Mesenchymal stem cell (in vitro differentiated cells and primary cell): ENCODE data around the gene LTC4S.

Experiments used
- DNase-seq: peaks from one replicate; pipeline ENCODE4 v3.0.0-alpha.2; 2013
- H2AFZ ChIP-seq: one replicate; pipeline ENCODE4 v1.6.1; 2013; ENCODE audit warnings: low read depth, mild to moderate bottlenecking, control low read depth, inconsistent platforms, low read length, moderate library complexity
- H2AK5ac ChIP-seq: 2 replicates; pipeline ENCODE4 v1.6.1; 2013; ENCODE audit warnings: low read length, moderate library complexity, mild to moderate bottlenecking, inconsistent platforms; ENCODE audit not compliant: severe bottlenecking
- H2BK120ac ChIP-seq: one replicate; pipeline ENCODE4 v1.6.1; 2013; ENCODE audit warnings: low read depth, mild to moderate bottlenecking, inconsistent platforms, low read length, moderate library complexity
- H2BK12ac ChIP-seq, 2 experiments: one replicate each; pipeline ENCODE4 v1.6.1; 2013; ENCODE audit warnings: inconsistent platforms in 2 of 2, low read length in 2 of 2, mild to moderate bottlenecking in 2 of 2, moderate library complexity in 2 of 2, control low read depth in 1 of 2
- H2BK15ac ChIP-seq: one replicate; pipeline ENCODE4 v1.6.1; 2013; ENCODE audit warnings: mild to moderate bottlenecking, low read depth, inconsistent platforms; ENCODE audit not compliant: poor library complexity, severe bottlenecking
- H2BK5ac ChIP-seq: 2 replicates; pipeline ENCODE4 v1.6.1; 2013; ENCODE audit warnings: low read depth, mild to moderate bottlenecking, low read length, control low read depth, inconsistent platforms; ENCODE audit not compliant: poor library complexity, severe bottlenecking
- H3K14ac ChIP-seq, 2 experiments: one replicate each; pipeline ENCODE4 v1.6.1; 2013; ENCODE audit warnings: inconsistent platforms in 2 of 2, low read length in 2 of 2, control low read depth in 1 of 2, mild to moderate bottlenecking in 1 of 2, moderate library complexity in 1 of 2
- H3K18ac ChIP-seq, 2 experiments: one replicate each; pipeline ENCODE4 v1.6.1; 2013; ENCODE audit warnings: inconsistent platforms in 2 of 2, low read length in 2 of 2, control low read depth in 1 of 2, low read depth in 1 of 2, mild to moderate bottlenecking in 1 of 2
- H3K23ac ChIP-seq, 2 experiments: one replicate each; pipeline ENCODE4 v1.6.1; 2013; ENCODE audit warnings: inconsistent platforms in 2 of 2, low read length in 2 of 2, mild to moderate bottlenecking in 2 of 2, moderate library complexity in 2 of 2, control low read depth in 1 of 2
- H3K27ac ChIP-seq: 2 replicates; pipeline ENCODE4 v1.5.1; 2013; ENCODE audit warnings: mild to moderate bottlenecking, moderate library complexity, low read length, control low read depth, inconsistent platforms; ENCODE audit not compliant: poor library complexity, severe bottlenecking
- H3K27me3 ChIP-seq, 2 experiments: 2 replicates each; pipeline versions ENCODE4 v1.6.1 to v1.7.0; 2013; ENCODE audit warnings: low read length in 2 of 2, mild to moderate bottlenecking in 2 of 2, moderate library complexity in 2 of 2, control low read depth in 1 of 2, inconsistent platforms in 1 of 2; ENCODE audit not compliant: control insufficient read depth in 1 of 2, insufficient read depth in 1 of 2
- H3K36me3 ChIP-seq, 2 experiments: 2 replicates each; pipeline versions ENCODE4 v1.6.1 to v1.7.0; 2013; ENCODE audit warnings: low read length in 2 of 2, control low read depth in 1 of 2, inconsistent platforms in 1 of 2, low read depth in 1 of 2, mild to moderate bottlenecking in 1 of 2; ENCODE audit not compliant: insufficient read depth in 2 of 2, control insufficient read depth in 1 of 2
- H3K4ac ChIP-seq, 2 experiments: one replicate each; pipeline ENCODE4 v1.6.1; 2013; ENCODE audit warnings: inconsistent platforms in 2 of 2, low read length in 2 of 2, mild to moderate bottlenecking in 2 of 2, moderate library complexity in 2 of 2, control low read depth in 1 of 2, low read depth in 1 of 2
- H3K4me1 ChIP-seq: 2 replicates; pipeline ENCODE4 v1.6.1; 2013; ENCODE audit warnings: low read depth, low read length, control low read depth; ENCODE audit not compliant: control insufficient read depth, insufficient read depth
- H3K4me2 ChIP-seq: 2 replicates; pipeline ENCODE4 v1.6.1; 2013; ENCODE audit warnings: low read length, mild to moderate bottlenecking, inconsistent platforms; ENCODE audit not compliant: poor library complexity, severe bottlenecking
- H3K4me3 ChIP-seq, 2 experiments: 2 replicates each; pipeline versions ENCODE4 v1.5.1 to v1.7.0; 2013; ENCODE audit warnings: low read length in 2 of 2, mild to moderate bottlenecking in 2 of 2, control low read depth in 1 of 2, low read depth in 1 of 2; ENCODE audit not compliant: insufficient read depth in 1 of 2
- H3K79me1 ChIP-seq: replicated peaks from 2 replicates; pipeline ENCODE4 v1.6.1; 2013; ENCODE audit warnings: mild to moderate bottlenecking, control low read depth, low read length, inconsistent platforms; ENCODE audit not compliant: poor library complexity, severe bottlenecking
- H3K9ac ChIP-seq: 2 replicates; pipeline ENCODE4 v1.7.0; 2013; ENCODE audit warnings: mild to moderate bottlenecking, low read length, moderate library complexity
- H3K9me3 ChIP-seq: 2 replicates; pipeline ENCODE4 v1.7.0; 2013; ENCODE audit warnings: mild to moderate bottlenecking, low read length; ENCODE audit not compliant: control insufficient read depth
- H4K8ac ChIP-seq: one replicate; pipeline ENCODE4 v1.6.1; 2013; ENCODE audit warnings: inconsistent platforms, mild to moderate bottlenecking, low read length, moderate library complexity
- H4K91ac ChIP-seq: one replicate; pipeline ENCODE4 v1.6.1; 2013; ENCODE audit warnings: mild to moderate bottlenecking, low read length, inconsistent platforms
- WGBS: methylation state at CpG from one replicate; pipeline ENCODE4 v1.1.7; 2013; ENCODE audit warnings: mixed read lengths; 5-methylcytosine and 5-hydroxymethylcytosine counted together

The LTC4S gene

DNA sequence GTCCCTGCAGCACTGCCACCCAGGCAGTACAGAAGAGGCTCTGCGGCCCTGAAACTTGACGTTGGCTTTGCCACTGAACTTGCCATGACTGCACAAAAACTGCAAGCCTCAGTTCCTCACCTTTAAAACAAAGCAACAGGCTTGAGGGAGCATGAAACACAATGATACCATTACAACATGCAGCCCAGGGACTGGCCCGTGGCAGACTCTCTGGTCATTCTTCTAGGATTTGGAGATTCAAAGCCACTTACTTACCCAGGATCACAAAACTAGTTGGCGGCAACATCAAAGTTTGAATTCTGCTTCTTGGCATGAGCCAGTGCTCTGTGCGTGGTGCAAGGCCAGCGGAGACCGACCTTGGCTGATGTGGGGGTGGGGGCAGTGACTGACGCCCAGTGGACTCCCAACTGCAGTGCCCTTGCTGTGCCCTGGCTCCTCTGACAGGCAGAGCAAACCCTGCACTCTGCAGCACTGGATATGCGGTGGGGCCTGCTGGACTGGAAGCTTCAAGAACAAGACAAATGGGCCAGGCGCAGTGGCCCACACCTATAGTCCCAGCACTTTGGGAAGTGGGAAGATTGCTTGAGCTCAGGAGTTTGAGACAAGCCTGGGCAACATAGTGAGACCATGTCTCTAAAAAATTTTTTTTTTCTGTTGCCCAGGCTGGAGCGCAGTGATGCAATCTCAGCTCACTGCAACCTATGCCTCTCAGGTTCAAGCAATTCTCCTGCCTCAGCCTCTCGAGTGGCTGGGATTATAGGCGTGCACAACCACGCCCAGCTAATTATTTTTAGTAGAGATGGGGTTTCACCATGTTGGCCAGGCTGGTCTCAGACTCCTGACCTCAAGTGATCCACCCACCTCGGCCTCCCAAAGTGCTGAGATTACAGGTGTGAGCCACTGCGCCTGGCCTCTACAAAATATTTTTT, 45.8 kb downstream of the LTC4S start:
- Histone ChIP-seq H2BK5ac (no peak overlapping the region), H3K18ac (no peak overlapping the region), H3K9ac (no peak overlapping the region), H3K27ac (no peak overlapping the region), H2BK15ac (no peak overlapping the region), H3K14ac (no peak overlapping the region), H3K79me1 (peaks cover 2% of the 10 kb centered on the region), H3K4ac (no peak overlapping the region), H3K23ac (no peak overlapping the region), H3K27me3 (no peaks in the 10 kb centered on the region), H2AFZ (no peak overlapping the region), H3K9me3 (peaks cover 13% of the 10 kb centered on the region), H3K36me3 (peaks cover 61 to 73% of the 10 kb centered on the region in 2 experiments), H3K4me2 (no peak overlapping the region), H3K4me3 (no peak overlapping the region), H3K4me1 (peaks cover 12% of the 10 kb centered on the region), H2BK120ac (no peak overlapping the region), H2AK5ac (no peak overlapping the region), H4K8ac (peak overlapping the region; percentile 75), H2BK12ac (no peak overlapping the region), H4K91ac (no peak overlapping the region)
- DNase-seq: peak; percentile 48
- WGBS: 97% methylated on average over 16 of the region's 16 CpGs

- Histone ChIP-seq H3K9me3 (peaks cover 20% of the 10 kb centered on the region), H4K8ac (no peak overlapping the region), H2BK15ac (no peak overlapping the region), H2AFZ (no peak overlapping the region), H3K27me3 (no peaks in the 10 kb centered on the region), H3K9ac (no peak overlapping the region), H3K23ac (no peak overlapping the region), H3K4me1 (peaks cover 12% of the 10 kb centered on the region), H3K36me3 (peaks cover 61 to 77% of the 10 kb centered on the region in 2 experiments), H3K18ac (no peak overlapping the region), H3K4ac (no peak overlapping the region), H2AK5ac (no peak overlapping the region), H3K4me3 (no peak overlapping the region), H2BK5ac (no peak overlapping the region), H3K27ac (no peak overlapping the region), H3K4me2 (no peak overlapping the region), H3K14ac (no peak overlapping the region), H3K79me1 (peaks cover 2% of the 10 kb centered on the region), H4K91ac (no peak overlapping the region), H2BK120ac (no peak overlapping the region), H2BK12ac (no peak overlapping the region)
- DNase-seq: peak; percentile 24
- 98% methylated on average over 11 of the region's 11 CpGs for whole genome bisulfite sequencing
Observed at GRCh38 chr5:179840321-179840720, 46.5 kb downstream of the LTC4S start.

DNA sequence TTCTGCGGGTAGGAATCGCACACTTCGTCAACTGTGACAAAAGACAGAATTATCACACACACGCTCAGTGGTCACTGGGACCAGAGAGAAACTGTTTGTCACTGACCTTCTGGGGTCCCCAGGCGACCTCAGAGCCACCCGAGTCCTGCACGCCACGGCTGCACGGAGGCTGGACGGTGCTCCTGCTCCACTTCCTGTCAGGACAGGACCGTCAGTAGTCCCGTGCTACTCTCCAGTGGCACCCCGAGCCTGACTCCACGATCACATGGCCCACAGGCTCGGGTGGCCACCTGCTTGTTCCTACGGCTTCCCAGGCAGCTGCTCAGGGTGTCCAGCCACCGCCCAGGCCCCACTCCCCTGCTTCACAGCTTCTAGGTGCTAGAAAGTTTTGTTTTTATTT, 47.0 kb downstream of the LTC4S start:
- Histone ChIP-seq H3K4me3 (no peak overlapping the region), H3K4me1 (peaks cover 12% of the 10 kb centered on the region), H2AK5ac (no peak overlapping the region), H3K23ac (no peak overlapping the region), H2BK5ac (no peak overlapping the region), H2BK15ac (no peak overlapping the region), H3K4ac (no peak overlapping the region), H3K79me1 (peaks cover 2% of the 10 kb centered on the region), H3K36me3 (peaks cover 64 to 75% of the 10 kb centered on the region in 2 experiments), H4K91ac (no peak overlapping the region), H2BK120ac (no peak overlapping the region), H3K4me2 (no peak overlapping the region), H2AFZ (no peak overlapping the region), H4K8ac (peak overlapping the region; percentile 19), H3K9ac (no peak overlapping the region), H3K27ac (no peak overlapping the region), H3K14ac (no peak overlapping the region), H3K27me3 (no peaks in the 10 kb centered on the region), H2BK12ac (no peak overlapping the region), H3K9me3 (peaks cover 23% of the 10 kb centered on the region), H3K18ac (no peak overlapping the region)
- DNase-seq: no peak
- whole genome bisulfite sequencing: 93% methylated on average over 17 of the region's 17 CpGs

DNA sequence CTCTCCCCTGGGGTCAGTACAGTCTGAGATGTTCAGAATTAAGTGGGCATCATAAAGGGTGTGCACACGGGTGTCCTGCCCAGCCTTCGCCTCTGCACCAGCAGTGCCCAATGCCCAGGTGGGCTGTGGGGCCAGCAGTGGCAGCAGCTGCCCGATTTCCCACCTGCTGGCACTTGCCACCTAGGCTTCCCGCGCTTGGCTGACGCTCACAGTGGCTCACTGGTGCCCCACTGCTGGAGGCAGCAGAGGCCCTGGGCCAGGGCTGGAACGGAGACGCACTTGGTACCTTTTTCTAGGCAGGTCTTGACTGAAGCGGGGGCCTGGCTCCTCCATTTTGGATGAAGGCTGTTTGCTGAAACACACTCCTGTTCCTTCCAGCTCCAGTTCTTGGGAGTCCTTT, 47.8 kb downstream of the LTC4S start:
- H3K23ac ChIP-seq: no peak overlapping the region
- H3K18ac ChIP-seq: no peak overlapping the region
- no peak overlapping the region for H2AFZ ChIP-seq
- H3K4me1 ChIP-seq: peaks cover 6% of the 10 kb centered on the region
- H3K14ac ChIP-seq: no peak overlapping the region
- no peak overlapping the region for H3K4ac ChIP-seq
- no peak overlapping the region for H2BK5ac ChIP-seq
- H3K79me1 ChIP-seq: peaks cover 2% of the 10 kb centered on the region
- DNase-seq: no peak
- H4K8ac ChIP-seq: peak overlapping the region; percentile 30
- no peak overlapping the region for H2BK12ac ChIP-seq
- no peak overlapping the region for H3K9ac ChIP-seq
- no peak overlapping the region for H3K4me2 ChIP-seq
- H2AK5ac ChIP-seq: no peak overlapping the region
- 97% methylated on average over 9 of the region's 9 CpGs for WGBS
- H3K9me3 ChIP-seq: peaks cover 32% of the 10 kb centered on the region
- H3K27me3 ChIP-seq: no peaks in the 10 kb centered on the region
- H3K4me3 ChIP-seq: no peak overlapping the region
- no peak overlapping the region for H4K91ac ChIP-seq
- no peak overlapping the region for H3K27ac ChIP-seq
- no peak overlapping the region for H2BK120ac ChIP-seq
- peaks cover 64 to 74% of the 10 kb centered on the region in 2 experiments for H3K36me3 ChIP-seq
- no peak overlapping the region for H2BK15ac ChIP-seq
